ENCODE data around the gene MIDN.

DNA sequence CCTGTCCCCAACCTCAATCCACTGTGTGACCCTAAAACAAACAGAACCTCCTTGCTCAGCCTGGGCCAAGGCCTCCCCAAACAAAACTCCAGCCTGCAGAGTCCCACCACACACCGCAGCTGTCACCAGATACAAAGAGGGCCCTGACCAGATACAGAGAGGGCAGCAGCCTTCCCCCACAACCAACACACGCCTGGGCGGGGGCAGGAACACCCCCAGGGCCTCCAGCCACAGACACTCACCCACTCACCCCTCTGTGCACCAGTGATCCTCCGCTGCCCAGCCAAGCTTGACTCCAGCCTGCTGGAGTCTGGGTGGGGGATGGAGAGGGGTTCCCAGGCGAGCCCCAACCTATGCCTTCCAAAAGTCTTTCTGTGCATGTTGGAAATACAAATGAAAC, 14.8 kb downstream of the MIDN start:
- TF ChIP-seq POLR2A (IDR thresholded peaks at IDR 0.05): no peak
- TF ChIP-seq, protein P1, sequence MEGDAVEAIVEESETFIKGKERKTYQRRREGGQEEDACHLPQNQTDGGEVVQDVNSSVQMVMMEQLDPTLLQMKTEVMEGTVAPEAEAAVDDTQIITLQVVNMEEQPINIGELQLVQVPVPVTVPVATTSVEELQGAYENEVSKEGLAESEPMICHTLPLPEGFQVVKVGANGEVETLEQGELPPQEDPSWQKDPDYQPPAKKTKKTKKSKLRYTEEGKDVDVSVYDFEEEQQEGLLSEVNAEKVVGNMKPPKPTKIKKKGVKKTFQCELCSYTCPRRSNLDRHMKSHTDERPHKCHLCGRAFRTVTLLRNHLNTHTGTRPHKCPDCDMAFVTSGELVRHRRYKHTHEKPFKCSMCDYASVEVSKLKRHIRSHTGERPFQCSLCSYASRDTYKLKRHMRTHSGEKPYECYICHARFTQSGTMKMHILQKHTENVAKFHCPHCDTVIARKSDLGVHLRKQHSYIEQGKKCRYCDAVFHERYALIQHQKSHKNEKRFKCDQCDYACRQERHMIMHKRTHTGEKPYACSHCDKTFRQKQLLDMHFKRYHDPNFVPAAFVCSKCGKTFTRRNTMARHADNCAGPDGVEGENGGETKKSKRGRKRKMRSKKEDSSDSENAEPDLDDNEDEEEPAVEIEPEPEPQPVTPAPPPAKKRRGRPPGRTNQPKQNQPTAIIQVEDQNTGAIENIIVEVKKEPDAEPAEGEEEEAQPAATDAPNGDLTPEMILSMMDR (IDR thresholded peaks at IDR 0.05): no peak

Data from adrenal gland (tissue), 5 donors.